Heart left ventricle (tissue), 16 donors: ENCODE measurements around the gene TBC1D20. TPM values are rescaled to one million over a fixed set of nuclear protein-coding genes. Genes with fewer than 3 reads are reported as not detected.

ENCODE experiments used
- ATAC-seq, 4 donors: fragments of 200-7000 bp; cut with Tn5 transposase; one replicate each; pipeline ENCODE4 v1.9.1; 2020 to 2022; ENCODE audit warnings: moderate library complexity in 4 of 4, mild to moderate bottlenecking in 3 of 4, moderate number of reproducible peaks in 1 of 4
- DNase-seq, 5 donors: peaks; one replicate each; pipeline ENCODE4 v3.0.0-alpha.2; 2020
- H3K27ac ChIP-seq, 12 donors: fragments of 200-600 bp; sonication (generic) in 4 of 12; one replicate each; pipeline versions ENCODE4 v1.5.0 to v1.8.0; 2016 to 2022; ENCODE audit warnings: mild to moderate bottlenecking in 2 of 12
- H3K27me3 ChIP-seq, 9 donors: fragments of 200-600 bp; sonication (generic) in 2 of 9; one replicate each; pipeline versions ENCODE4 v1.5.1 to v1.8.0; 2016 to 2022; ENCODE audit warnings: mild to moderate bottlenecking in 3 of 9
- H3K36me3 ChIP-seq, 9 donors: fragments of 200-600 bp; sonication (generic) in 2 of 9; one replicate each; pipeline versions ENCODE4 v1.5.0 to v1.8.0; 2018 to 2022; ENCODE audit warnings: mild to moderate bottlenecking in 2 of 9
- H3K4me1 ChIP-seq, 12 donors: fragments of 200-600 bp; sonication (generic) in 4 of 12; one replicate each; pipeline versions ENCODE4 v1.5.0 to v1.8.0; 2016 to 2022; ENCODE audit warnings: mild to moderate bottlenecking in 3 of 12
- H3K4me3 ChIP-seq, 12 donors: fragments of 200-600 bp; sonication (generic) in 4 of 12; one replicate each; pipeline versions ENCODE4 v1.5.0 to v1.8.0; 2017 to 2022; ENCODE audit warnings: mild to moderate bottlenecking in 9 of 12, moderate library complexity in 4 of 12
- H3K9me3 ChIP-seq, 12 donors: fragments of 200-600 bp; sonication (generic) in 4 of 12; one replicate each; pipeline versions ENCODE4 v1.5.0 to v1.8.0; 2016 to 2022; ENCODE audit warnings: mild to moderate bottlenecking in 1 of 12
- POLR2A ChIP-seq, 2 donors: fragments of 450-650 bp; IDR thresholded peaks; one replicate each; pipeline ENCODE4 v1.6.1; 2017; ENCODE audit warnings: antibody characterized with exemption in 2 of 2, mild to moderate bottlenecking in 2 of 2, moderate library complexity in 2 of 2
- WGBS, 4 donors: extraction: QIAGEN DNeasy Blood & Tissue Kit in 2 of 4; methylation state at CpG; one replicate each; pipeline versions ENCODE4 v1.1.5 to v1.1.7; 2013 to 2018; 5-methylcytosine and 5-hydroxymethylcytosine counted together
- intact Hi-C, 10 donors: fragments of 100-400 bp; cut with DNase I; formaldehyde crosslinking; loops; one replicate each; pipeline versions ENCODE4 v1.11.1 to v1.14.2; 2022
- polyA plus RNA-seq, 2 donors: library from polyadenylated mRNA; stranded (reverse); fragments of 200-250 nt; gene quantifications; one replicate each; pipeline ENCODE4 v1.2.3, GENCODE V29; 2013
- total RNA-seq, 9 donors: library from RNA; depleted of rRNA in 2 of 9; stranded (reverse); fragments of >200 nt in 2 of 9; fragmentation: NEBNext Ultra II Directional in 3 of 9; extraction: Animal tissue kit (Norgen Biotek cat#: 25700) in 3 of 9; gene quantifications; one replicate each; pipeline versions ENCODE4 v1.1.0 to v1.2.4, GENCODE V29; 2016 to 2023
- TF ChIP-seq, protein P1 (sequence below), 12 donors: fragments of 200-600 bp; sonication (generic) in 4 of 12; IDR thresholded peaks; one replicate each; pipeline versions ENCODE4 v1.5.0 to v1.8.0; 2018 to 2022; ENCODE audit warnings: antibody characterized with exemption in 12 of 12, mild to moderate bottlenecking in 5 of 12
- donor health status: ischemic (EF 13 %, LVEDD 7.1; RV severe dilation, severe dysfunction).
- donor health status: healthy with polysubstance abuse.
- donor health status: DM: no; HTN: yes; CAD: no.
- donor health status: DM: no; HTN: no; CAD: no.
- donor health status: ischemic (EF 25% LVEDD 6.9; RV normal size, moderate dysfunction).
- donor health status: ischemic (EF 25% LVEDD 5.7; RV mildly dilated, moderate dysfunction).
- donor health status: healthy.
- donor health status: DM: yes; HTN: yes; CAD: no.
- donor health status: ischemic (EF 35%, LVEDD 5.7; RV mildly dilated, moderate dysfunction).
- donor health status: nonischemic (EF 11% LVEDD 7.7; RV severe dilation, severe dysfunction).
- donor health status: DM: yes; HTN: yes; CAD: no.
- donor health status: PGD.
- donor health status: ischemic (EF 29% LVEDD 5.4; RV normal size, mild dysfunction).
- donor health status: nonischemic (EF 23%, LVEDD 6.1; RV moderate dilation, normal function).

The TBC1D20 gene
- total and polyA plus RNA-seq, 11 donors: 9.3 to 38.9 (median 25.8) TPM

GRCh38 chr20:440148-440547 lies 22.2 kb downstream of the TBC1D20 start:
- no peaks in the 10 kb centered on the region for H3K27me3 ChIP-seq
- DNase-seq: no peak
- peaks cover 6 to 100% (median 94%) of the 10 kb centered on the region in 9 donors for H3K36me3 ChIP-seq
- WGBS, 4 donors: 95 to 99% (median 96%) methylated on average over 6 to 7 of the region's 7 CpGs
- no peak for ATAC-seq
- no peak overlapping the region for H3K4me3 ChIP-seq
- TF ChIP-seq POLR2A (IDR thresholded peaks at IDR 0.05): no peak
- no peak overlapping the region for H3K27ac ChIP-seq
- intact Hi-C loops: no loop called here
- H3K9me3 ChIP-seq: no peaks in the 10 kb centered on the region
- H3K4me1 ChIP-seq: peaks cover 0 to 42% (median 24%) of the 10 kb centered on the region in 12 donors

GRCh38 chr20:438571-439469 lies 23.5 kb downstream of the TBC1D20 start:
- peaks cover 0 to 34% (median 11%) of the 10 kb centered on the region in 12 donors for H3K4me1 ChIP-seq
- ATAC-seq: peak in 2 of 4 donors; percentile 33 to 63
- intact Hi-C loops: no loop called here
- H3K9me3 ChIP-seq: no peaks in the 10 kb centered on the region
- H3K27me3 ChIP-seq: no peaks in the 10 kb centered on the region
- TF ChIP-seq POLR2A (IDR thresholded peaks at IDR 0.05): no peak
- TF ChIP-seq, protein P1, sequence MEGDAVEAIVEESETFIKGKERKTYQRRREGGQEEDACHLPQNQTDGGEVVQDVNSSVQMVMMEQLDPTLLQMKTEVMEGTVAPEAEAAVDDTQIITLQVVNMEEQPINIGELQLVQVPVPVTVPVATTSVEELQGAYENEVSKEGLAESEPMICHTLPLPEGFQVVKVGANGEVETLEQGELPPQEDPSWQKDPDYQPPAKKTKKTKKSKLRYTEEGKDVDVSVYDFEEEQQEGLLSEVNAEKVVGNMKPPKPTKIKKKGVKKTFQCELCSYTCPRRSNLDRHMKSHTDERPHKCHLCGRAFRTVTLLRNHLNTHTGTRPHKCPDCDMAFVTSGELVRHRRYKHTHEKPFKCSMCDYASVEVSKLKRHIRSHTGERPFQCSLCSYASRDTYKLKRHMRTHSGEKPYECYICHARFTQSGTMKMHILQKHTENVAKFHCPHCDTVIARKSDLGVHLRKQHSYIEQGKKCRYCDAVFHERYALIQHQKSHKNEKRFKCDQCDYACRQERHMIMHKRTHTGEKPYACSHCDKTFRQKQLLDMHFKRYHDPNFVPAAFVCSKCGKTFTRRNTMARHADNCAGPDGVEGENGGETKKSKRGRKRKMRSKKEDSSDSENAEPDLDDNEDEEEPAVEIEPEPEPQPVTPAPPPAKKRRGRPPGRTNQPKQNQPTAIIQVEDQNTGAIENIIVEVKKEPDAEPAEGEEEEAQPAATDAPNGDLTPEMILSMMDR (IDR thresholded peaks at IDR 0.05): no peak
- WGBS, 4 donors: 62 to 65% (median 63%) methylated on average over 16 to 18 of the region's 18 CpGs
- DNase-seq: peak in 2 of 5 donors; percentile 39 to 50
- peak overlapping the region in 1 of 12 donors; percentile 21 for H3K4me3 ChIP-seq
- peak overlapping the region in 5 of 12 donors; percentile 9 to 64 (median 13) for H3K27ac ChIP-seq
- peaks cover 6 to 100% (median 94%) of the 10 kb centered on the region in 9 donors for H3K36me3 ChIP-seq

GRCh38 chr20:437787-438486 lies 24.4 kb downstream of the TBC1D20 start:
- intact Hi-C loops: no loop called here
- TF ChIP-seq POLR2A (IDR thresholded peaks at IDR 0.05): no peak
- TF ChIP-seq, protein P1 (IDR thresholded peaks at IDR 0.05): no peak
- no peak for DNase-seq
- no peaks in the 10 kb centered on the region for H3K9me3 ChIP-seq
- peaks cover 6 to 94% (median 88%) of the 10 kb centered on the region in 9 donors for H3K36me3 ChIP-seq
- H3K4me3 ChIP-seq: peak overlapping the region in 1 of 12 donors; percentile 21
- H3K27me3 ChIP-seq: no peaks in the 10 kb centered on the region
- peak overlapping the region in 3 of 12 donors; percentile 9 to 64 (median 26) for H3K27ac ChIP-seq
- peaks cover 0 to 43% (median 13%) of the 10 kb centered on the region in 12 donors for H3K4me1 ChIP-seq
- no peak for ATAC-seq
- 67 to 76% (median 70%) methylated on average over 6 of the region's 6 CpGs for WGBS, 4 donors

- TF ChIP-seq, protein P1 (IDR thresholded peaks at IDR 0.05): no peak
- TF ChIP-seq POLR2A (IDR thresholded peaks at IDR 0.05): no peak
- H3K27ac ChIP-seq: no peak overlapping the region
- intact Hi-C loops: no loop called here
- no peaks in the 10 kb centered on the region for H3K27me3 ChIP-seq
- H3K4me3 ChIP-seq: no peak overlapping the region
- peaks cover 0 to 43% (median 14%) of the 10 kb centered on the region in 12 donors for H3K4me1 ChIP-seq
- no peak for ATAC-seq
- 91 to 98% (median 97%) methylated on average over 5 of the region's 5 CpGs for WGBS, 4 donors
- peaks cover 6 to 92% (median 81%) of the 10 kb centered on the region in 9 donors for H3K36me3 ChIP-seq
- no peak for DNase-seq
- no peaks in the 10 kb centered on the region for H3K9me3 ChIP-seq
Observed at GRCh38 chr20:436476-436875, 25.9 kb downstream of the TBC1D20 start.
